NCI-H2081 treated with DMSO at 0.1 percent for 48 hours (cell line): ENCODE measurements around the gene CYGB.

Experiments
- DNase-seq: peaks from one replicate; lab custom pipeline; 2025; lab: John Stamatoyannopoulos, UW

Gene CYGB

DNA sequence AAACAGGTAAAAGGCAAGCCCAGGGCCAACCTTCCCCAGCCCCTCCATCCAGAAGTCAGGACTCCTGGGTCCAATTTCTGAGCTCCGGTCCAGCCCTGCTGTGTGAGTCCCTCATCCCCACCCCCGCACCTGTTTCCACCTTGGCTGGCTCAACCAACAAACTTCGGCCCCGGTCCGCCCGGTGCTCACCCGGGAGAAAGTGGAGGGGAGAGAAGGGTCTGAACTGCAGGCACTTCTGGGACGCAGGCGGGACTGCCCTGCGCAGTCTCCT, 36.8 kb downstream of the CYGB start:
- DNase-seq, result no peak

DNA sequence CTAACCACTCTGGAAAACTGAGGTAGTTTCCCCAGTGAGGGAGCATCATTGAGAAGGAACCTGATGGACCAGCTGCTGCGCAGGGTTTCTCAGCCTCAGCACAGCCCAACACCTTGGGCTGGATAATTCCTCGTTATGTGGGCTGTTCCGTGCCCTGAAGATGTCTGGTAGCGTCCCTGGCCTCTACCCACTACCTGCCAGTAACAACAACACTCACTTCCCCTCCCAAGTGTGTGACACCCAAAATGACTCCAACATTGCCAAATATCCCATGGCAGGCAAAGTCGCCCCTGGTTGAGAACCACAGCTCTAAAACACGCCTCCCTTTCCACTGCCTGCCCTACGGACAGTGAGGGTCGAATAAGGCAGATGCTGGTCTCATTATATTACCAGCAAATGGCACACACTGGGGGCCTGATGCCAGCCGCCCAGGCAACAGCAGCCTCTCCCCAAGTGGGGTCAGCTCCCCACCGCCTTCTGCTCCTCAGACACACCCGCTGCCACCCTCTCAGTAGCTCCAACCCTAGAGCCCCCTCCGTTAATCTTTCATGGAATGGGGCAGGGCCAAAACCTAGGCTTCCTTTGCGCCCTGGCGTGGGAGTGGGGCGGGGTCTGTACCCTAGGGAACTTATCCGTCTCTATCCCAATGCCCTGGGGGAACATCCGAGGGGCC, 37.3 kb downstream of the CYGB start:
- no peak for DNase-seq

DNA sequence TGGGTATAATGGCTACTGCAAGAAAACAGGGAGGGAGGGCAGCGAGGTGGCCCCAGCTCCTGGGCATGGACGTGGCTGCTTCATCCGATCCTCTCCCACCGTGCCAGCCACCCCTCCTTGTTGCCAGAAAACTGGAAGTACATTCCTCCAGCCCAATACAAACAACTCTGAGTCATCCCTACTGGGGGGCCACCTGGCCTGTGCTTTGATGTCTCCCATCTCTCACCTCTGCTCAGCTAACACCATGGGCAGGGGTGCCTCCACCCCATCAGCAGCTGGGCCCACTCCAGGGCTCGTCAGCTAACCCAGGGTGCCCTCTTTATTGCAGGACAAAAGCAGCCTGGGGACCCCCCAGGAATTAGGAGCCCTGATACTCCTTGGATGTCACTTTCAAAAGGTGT, 38.2 kb downstream of the CYGB start:
- no peak for DNase-seq

DNA sequence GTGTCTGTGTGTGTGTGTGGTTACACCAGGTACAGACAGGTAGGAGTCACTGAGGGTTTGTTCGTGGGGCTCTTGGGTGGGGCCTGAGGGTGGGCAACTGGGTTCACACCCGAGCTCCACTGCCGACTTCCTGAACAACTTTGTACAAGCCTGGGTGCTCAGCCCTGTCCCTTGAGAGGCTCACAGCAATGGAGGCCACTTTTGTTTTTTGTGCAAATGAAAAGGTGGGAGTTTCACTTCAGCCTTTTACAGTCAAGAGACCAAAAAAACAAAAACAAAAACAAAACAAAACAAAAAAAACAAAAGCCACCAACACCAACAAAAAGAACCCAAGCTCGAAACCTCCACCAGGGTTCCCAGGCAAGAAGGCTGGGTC, 38.6 kb downstream of the CYGB start:
- DNase-seq, result no peak

DNA sequence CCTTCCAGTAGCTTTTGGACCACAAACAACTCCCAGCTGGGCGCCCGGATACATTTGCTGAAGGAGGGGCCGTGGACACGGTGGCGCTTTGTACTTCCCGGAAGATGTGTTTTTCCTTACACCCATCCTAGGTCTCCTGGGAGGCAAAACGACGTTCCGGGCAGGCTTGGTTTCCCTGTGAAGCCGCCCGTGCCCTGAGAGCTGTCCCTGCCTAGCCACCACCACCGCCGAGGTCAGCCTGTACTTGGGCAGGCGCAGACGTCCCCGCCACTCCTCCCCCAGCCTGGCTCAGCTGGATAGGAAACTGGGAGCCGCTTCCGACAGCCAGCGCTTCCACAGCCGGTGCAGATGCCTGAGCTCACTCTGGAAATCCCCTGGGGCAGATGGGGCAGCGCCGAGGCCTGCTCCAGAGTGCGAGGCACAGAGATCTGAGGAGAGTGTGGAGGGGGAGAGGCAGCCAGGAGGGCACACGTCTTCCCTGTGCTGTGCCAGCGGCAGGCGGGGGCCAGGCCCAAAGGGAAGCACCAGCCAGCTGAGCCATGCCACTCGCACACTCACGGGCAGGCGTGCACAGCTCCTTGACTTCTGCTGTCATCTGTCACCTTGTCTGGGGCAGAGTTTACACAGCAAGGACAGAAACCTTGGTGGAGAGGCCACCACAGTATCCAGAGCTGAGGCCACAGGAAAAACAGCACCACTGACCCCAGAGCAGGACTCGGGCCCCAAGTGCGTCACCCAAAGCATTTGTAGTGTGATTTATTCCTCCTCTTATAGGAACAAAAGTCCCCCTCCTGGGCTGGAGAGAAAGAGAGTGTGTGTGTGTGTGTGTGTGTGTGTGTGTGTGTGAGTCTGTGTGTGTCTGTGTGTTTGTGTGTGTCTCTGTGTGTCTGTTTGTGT, 39.3 kb downstream of the CYGB start:
- DNase-seq, result no peak

DNA sequence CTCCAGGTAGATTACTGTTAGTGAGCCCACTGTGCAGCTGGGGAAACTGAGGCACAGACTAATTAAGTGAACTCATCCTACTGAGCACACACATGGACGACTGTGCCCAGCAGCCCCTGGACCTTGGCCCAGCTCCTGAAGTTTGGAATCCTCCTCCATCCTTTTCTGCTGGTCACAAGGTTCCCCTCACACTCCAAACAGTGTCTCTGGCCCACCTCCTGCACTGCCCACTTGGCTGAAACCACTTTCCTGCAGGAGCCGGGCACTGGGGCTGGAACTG, 39.9 kb downstream of the CYGB start:
- DNase-seq, result no peak

DNA sequence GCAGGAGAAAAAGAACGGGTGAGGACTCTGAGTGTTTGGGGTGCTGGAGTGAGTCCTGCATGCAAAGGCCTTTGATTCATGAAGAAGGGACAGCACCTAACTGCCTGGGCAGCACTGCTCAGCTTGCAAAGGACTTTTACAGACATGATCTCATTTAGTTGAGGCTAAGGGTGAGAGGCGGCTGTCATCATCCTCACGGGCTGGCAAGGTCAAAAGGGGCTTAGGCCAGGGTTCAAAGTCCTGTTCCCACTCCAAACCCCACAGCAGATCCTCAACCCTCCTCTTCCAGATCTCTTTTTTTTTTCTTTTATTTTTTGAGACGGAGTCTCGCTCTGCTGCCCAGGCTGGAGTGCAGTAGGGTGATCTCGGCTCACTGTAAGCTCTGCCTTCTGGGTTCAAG, 41.0 kb downstream of the CYGB start:
- no peak for DNase-seq

DNA sequence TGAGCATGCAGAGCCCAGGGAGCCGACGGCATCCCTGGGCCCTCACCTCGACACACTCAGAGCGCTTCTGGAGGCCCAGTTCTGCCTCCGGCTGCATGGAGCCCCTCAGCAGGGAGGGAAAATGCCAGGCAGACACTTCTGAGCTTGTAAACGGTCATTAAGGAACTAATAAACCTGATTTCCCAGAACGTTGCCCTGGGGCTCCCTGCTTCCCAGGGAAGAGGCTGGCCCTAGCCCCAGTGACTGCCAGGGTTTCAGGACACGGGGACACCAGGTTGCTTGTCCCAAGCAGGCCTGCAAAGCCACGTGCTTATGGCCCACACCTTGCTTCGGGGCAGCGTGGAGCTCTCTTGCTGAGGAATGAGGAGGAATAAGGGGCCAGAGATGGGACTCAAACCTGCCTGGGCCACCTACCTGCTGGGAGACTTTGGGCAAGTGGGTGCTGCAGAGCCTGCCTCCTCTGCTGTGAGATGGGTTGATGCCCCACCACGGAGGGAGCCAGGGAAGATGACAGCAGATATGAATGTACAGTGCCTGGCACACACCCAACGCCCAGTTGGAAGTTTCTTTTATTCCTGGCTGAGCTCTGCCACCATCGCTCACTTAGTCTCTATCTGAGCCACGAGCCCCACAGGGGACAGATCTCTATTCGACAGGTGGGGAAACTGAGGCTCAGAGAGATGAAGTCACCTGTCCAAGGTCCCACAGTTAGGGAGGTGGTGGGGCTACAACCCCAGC, 41.7 kb downstream of the CYGB start:
- DNase-seq, result no peak

DNA sequence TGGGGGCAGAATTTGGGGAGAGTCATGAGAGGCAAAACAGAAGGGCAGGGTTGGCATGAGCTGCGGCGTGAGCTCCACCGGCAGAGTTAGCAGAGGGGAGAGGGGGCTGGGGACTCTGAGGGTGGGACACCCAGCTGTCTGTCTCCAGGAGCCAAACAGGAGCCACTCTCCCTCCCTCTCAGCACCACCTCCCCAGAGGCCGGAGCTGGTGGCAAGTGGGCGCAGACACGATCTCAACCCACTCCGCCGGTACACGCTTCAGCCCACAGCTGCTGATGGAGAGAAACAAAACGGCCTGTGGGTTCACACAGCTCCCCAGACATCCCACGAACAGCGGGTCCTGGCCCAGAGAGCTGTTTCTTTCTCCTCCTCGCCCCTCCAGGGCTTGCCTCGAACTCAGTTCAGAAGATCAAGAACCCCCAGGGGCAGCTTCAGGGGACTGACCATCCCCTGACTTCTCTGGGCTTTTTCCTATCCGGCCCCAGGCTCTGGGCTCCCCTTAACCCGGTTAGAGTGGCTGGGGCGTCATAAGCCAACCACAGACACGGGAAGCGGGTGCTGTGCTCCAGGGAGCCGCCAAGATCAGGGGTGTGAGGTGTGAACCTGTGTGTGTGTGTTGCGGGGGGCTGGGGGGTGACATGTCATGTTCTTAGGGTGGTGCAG, 43.9 kb downstream of the CYGB start:
- no peak for DNase-seq

DNA sequence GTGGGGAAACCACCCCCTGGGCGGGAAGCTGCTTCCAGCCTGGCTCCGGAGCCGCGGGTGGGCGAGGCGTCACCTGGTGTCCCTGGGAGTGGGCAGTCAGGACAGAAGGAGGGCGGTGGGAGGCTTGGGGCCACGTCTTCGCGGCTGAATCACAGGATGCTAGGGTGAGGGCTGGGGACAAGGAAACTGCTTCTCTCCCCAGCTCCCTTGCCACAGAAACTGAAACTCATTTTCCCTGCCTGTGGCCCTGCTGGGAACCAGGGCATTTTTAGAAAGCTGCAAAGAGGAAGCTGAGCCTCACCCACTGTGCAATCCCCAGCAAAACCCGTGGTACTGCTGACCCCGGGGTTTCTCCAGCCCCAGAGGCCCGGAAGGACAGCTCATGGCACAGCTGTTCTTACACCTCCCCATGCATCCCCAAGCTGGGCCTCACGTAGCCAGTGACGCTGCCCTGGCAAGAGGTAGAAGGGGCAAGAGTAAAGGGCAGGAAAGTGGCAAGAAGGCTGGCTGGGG, 44.5 kb downstream of the CYGB start:
- no peak for DNase-seq

DNA sequence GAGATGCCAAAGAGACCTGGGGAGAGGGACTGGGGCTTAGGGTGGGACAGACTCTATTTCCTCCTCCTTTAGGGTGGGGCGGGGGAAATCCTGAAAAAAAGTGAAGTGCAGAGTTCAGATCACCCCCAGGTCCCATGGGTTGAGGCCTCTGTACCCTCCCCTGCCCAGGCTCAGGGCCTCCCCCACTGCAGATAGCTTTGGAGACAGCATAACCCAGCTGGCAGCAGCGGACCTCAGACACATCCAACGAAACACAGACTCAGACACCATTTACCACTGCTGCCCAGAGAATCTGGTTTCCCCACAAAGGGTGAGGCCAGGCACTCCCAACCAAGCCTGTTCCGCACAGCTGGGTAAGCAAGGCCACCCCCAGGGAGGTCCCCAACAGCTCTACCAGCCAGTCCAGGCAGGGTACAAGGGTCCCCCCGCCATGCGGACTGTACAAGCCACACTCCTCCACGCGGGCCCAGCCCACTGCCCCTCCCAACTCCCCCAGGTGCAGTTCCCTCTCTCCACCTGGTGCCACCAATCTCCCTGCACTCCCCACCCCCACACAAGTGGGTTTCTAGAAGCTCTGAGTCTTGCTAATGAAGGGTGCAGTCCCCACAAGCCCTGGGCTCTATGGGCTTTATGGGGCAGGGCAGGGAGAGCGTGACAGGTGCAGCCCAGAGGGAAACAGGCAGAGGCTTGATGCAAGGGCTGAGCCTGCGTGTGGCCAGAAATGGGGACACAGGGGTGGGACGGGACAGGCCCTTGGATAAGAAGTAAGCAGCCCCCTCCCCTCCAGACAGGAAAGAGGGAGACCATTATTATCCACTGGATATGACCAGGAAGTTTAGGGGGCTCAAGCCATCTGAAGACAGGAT, 45.2 kb downstream of the CYGB start:
- no peak for DNase-seq

DNA sequence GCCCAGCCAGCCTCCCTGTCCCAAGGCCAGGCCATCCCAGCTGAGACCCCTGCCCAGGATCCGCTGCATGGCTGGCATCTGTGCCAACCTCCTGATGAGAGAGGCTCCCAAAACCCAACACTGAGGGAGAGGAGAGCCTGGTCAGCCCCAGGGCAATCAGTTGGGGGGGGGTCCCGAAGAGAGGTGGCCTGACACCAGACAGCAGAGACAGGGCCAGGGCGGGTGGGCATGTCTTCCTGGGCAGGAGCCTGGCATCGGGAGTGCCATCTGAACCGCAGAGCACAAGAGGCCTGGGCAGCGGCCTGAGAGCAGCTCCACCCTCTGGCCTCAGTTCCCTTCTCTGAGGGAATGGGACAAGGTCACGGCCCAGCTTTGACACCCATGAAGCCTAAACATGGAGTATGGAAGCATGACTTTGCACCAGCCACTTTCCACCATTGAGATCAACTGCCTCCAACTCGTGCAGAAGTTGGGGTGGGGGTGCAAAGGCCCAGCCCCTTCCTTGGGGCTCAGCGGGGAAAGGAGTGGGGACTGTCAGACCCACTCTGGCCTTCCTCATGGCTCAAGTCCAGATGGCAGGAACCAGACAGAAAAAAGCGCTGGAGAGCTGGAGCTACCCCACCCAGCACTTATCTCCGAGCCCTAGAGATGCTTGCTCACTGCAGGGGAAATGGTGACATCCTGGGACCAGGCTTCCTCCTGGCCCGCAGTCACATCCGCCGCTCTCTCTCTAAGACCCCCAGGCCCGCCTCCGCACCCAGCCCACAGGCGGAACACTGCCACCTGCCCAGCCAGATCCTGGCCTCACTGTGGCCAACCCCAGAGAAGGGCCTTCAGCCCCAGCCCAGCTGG, 46.0 kb downstream of the CYGB start:
- DNase-seq, result no peak

DNA sequence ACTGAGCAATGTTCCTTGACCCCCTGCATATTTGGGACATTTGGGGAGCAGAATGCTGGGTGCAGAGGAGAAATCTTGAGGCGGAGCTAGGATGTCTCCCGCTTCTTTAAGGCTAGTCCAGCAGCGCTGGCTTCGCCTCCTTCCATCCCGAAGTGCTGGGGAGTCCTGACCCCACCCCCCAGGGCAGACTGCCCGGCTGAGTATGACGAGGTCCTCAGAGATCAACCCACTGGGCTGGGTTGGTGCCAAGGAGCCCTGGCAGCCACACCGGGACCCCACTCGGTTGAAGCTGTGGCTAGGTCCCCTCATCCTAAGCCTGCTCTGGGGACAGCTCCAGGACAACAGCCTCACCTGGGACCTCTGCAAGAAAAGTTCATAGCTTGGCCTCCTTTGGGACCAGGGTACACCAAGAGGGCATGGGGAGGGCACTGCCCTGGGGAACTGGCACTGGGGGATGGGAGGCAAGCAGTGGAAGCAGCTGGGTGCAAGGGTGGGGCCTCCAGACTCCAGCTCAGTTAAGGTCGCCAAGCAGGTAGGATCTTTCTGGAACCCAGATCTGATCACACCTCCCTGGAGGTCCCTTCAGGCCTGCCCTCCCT, 47.3 kb downstream of the CYGB start:
- no peak for DNase-seq

DNA sequence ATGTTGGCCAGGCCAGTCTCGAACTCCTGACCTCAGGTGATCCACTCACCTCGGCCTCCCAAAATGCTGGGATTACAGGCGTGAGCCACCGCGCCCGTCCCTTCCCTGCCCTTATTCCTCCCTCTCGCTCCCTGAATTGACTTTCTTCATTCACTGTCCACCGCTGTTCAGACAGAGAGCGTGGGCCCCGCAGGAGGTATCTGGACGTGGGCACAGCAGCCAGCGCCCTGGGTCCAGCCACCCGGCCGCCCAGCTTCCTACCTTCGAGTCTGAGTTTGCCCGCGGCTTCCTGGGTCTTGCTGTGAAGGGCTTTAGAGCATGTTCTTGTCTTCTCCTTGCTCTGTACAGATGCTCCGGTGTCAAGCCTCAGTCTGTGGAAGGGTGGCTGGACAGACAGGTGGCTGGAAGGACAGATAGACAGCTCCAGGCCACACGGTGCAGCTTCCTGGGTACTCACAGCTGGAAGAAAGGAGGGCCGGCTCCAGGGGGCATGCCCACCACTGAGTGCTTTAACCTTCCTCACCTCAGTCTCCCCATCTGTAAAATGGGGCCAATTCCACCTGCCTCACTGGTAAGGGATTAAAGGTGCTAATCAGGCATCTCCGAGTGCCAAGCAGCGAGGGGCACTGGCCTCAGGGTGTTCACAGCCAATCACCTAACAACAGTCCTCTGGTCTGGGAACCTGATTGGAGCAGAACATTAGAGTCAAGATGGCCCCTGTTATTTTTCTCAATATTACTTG, 49.9 kb downstream of the CYGB start:
- no peak for DNase-seq

DNA sequence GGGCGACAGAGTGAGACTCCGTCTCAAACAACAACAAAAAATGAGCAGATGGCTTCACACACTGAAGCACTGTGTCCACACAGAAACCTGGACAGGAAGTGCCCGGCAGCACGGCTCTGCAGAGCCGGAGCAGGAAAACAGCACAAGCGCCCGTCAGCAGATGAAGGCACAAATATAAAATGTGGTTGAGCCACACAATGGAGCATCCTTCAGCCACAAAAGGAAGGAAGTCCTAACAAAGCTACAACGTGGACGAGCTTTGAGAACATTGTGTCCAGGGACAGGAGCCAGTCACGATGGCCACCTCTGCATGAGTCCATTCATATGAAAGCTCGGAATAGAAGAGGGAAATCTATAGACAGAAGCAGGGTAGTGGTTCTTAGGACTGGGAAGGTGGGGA, 51.9 kb downstream of the CYGB start:
- no peak for DNase-seq

DNA sequence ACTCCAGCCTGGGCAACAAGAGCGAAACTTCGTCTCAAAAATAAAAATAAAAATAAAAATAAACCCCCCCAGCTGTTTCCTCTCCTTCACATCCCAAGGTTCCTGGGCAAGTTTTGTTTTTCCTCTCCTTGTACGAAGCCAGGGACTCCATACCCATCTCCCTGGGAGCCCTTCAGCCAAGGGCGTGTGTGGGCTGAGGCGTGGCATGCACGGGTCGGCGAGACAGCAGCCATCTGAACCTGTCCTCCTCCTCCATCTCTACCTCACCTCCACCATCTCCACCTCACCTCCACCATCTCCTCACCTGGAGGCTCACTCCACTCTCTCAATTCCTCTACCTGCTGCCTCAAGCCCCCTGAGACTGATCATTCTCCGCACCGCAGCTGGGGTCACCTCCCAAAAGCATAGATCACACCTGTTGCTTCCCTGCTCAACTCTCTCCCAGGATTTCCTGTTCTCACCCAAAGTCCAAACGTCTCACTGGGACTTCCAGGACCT, 53.2 kb downstream of the CYGB start:
- DNase-seq, result no peak

DNA sequence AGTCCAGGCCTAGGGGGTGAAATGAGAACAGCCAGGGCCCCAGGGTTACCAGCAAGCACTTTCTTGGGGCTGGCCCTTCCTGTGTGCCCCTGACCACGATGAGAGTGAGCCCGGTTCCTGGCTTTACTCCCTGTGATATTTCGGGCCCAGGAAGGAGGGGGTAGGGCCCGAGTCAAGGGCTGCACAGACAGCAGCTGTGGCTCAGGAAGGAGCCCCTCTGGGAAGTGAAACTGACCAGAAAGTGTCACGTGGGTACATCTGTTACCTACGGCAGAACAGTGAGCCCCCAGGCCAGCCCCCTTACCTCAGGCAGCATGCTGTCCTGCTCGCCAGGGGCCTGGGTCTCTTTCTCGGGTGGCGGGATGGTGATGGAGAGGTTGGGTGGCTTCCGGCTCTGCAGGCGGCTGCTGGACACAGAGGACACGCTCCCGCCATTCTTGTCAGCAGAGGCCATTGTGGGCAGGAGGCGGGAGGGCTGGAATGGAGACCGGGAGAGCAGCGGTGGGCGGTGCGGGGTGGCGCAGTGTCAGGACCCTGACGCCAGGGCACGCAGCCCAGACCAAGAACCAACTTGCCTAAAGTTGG, 56.3 kb downstream of the CYGB start:
- no peak for DNase-seq

DNA sequence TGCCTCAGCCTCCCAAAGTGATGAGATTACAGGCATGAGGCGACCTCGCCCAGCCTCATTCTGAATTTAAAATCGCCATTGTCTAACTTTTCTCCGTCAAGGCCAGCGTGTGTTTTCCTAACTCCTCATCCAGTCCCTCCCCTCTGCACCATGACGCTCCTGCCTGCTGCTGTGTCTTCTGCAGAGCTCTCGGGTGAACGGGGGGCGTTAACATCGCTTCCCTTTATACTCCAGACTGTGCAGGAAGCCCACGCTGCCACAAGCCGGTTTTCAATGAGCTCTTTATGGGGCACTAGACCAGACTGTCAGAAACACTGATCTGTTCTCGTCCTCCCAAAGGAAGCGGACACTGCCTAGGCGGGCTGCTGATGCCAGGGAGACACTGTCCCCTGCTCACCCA, 56.9 kb downstream of the CYGB start:
- no peak for DNase-seq

DNA sequence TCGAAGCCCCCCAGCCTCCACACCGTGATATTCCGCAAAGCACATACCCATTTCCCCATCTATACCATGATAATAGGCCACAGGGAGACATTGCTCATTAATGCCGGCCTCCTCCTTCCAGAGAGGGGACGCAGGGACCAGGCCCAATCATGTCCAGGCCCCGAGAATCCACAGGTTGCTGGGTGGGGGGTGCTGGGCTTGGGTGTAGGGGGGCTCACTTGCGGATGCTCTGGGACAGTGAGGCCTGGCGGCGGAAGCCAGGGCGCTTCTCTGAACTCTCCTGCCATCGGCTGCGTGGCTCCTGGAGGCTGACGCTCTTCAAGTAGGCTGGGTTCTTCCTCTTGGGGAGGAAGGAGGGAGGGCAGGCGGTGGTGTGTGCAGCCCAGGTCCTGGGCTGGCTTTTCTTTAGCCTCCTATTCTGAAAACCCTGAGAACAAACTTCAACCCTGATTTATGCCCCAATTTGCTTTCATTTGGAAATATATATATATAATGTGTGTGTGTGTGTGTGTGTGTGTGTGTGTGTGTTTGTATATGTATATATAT, 57.9 kb downstream of the CYGB start:
- DNase-seq, result no peak
